ENCODE measurements around the gene ATG12. TPM values are rescaled to one million over a fixed set of nuclear protein-coding genes. Genes with fewer than 3 reads are reported as not detected.

The ATG12 gene
- total and polyA plus RNA-seq, 10 donors, result 30.6 to 90.4 (median 49.6) TPM

GRCh38 chr5:115806986-115807653 lies 34.2 kb downstream of the ATG12 start:
- Histone ChIP-seq H3K36me3 (no peaks in the 10 kb centered on the region), H3K27me3 (replicated peaks in 1 of 7) (peaks cover 0 to 5% (median 0%) of the 10 kb centered on the region in 7 donors), H3K4me1 (no peaks in the 10 kb centered on the region), H3K9me3 (no peaks in the 10 kb centered on the region), H3K4me3 (no peak overlapping the region), H3K27ac (no peak overlapping the region)
- WGBS, 5 donors, result 71 to 86% (median 84%) methylated on average over 2 of the region's 2 CpGs
- intact Hi-C loops (cut with DNase I; ENCODE audit: low total_unique reads), result no loop called here
- no peak for TF ChIP-seq POLR2A (IDR thresholded peaks at IDR 0.05)
- DNase-seq, result no peak

- WGBS, 5 donors, result 46 to 68% (median 61%) methylated on average over 1 of the region's 1 CpG
- intact Hi-C loops (cut with DNase I; ENCODE audit: low total_unique reads), result no loop called here
- Histone ChIP-seq H3K27me3 (replicated peaks in 1 of 7) (no peaks in the 10 kb centered on the region), H3K4me1 (no peaks in the 10 kb centered on the region), H3K36me3 (no peaks in the 10 kb centered on the region), H3K9me3 (no peaks in the 10 kb centered on the region), H3K4me3 (no peak overlapping the region), H3K27ac (no peak overlapping the region)
- TF ChIP-seq POLR2AphosphoS5 (IDR thresholded peaks at IDR 0.05) (no peak), POLR2A (IDR thresholded peaks at IDR 0.05) (no peak), CTCF (IDR thresholded peaks at IDR 0.05 in 8 of 11, conservative IDR thresholded peaks at IDR 0.05 in 3 of 11) (no peak)
- no peak for DNase-seq
Measured at GRCh38 chr5:115801984-115802383, 39.4 kb downstream of the ATG12 start.

GRCh38 chr5:115801152-115801551 lies 40.2 kb downstream of the ATG12 start:
- H3K27ac ChIP-seq, result no peak overlapping the region
- DNase-seq, result no peak
- no peaks in the 10 kb centered on the region for H3K9me3 ChIP-seq
- H3K4me1 ChIP-seq, result no peaks in the 10 kb centered on the region
- WGBS, 5 donors, result 91 to 96% (median 92%) methylated on average over 2 of the region's 2 CpGs
- intact Hi-C loops (cut with DNase I; ENCODE audit: low total_unique reads), result no loop called here
- H3K27me3 ChIP-seq (replicated peaks in 1 of 7), result no peaks in the 10 kb centered on the region
- TF ChIP-seq CTCF (IDR thresholded peaks at IDR 0.05 in 8 of 11, conservative IDR thresholded peaks at IDR 0.05 in 3 of 11), result no peak
- TF ChIP-seq POLR2A (IDR thresholded peaks at IDR 0.05), result no peak
- no peak for TF ChIP-seq POLR2AphosphoS5 (IDR thresholded peaks at IDR 0.05)
- no peaks in the 10 kb centered on the region for H3K36me3 ChIP-seq
- no peak overlapping the region for H3K4me3 ChIP-seq

- no peak for DNase-seq
- Histone ChIP-seq H3K4me1 (no peaks in the 10 kb centered on the region), H3K27ac (no peak overlapping the region), H3K27me3 (replicated peaks in 1 of 7) (no peaks in the 10 kb centered on the region), H3K4me3 (no peak overlapping the region), H3K9me3 (no peaks in the 10 kb centered on the region), H3K36me3 (no peaks in the 10 kb centered on the region)
- 66 to 90% (median 71%) methylated on average over 2 of the region's 2 CpGs for WGBS, 5 donors
- intact Hi-C loops (cut with DNase I; ENCODE audit: low total_unique reads), result no loop called here
- TF ChIP-seq POLR2A (IDR thresholded peaks at IDR 0.05) (no peak), CTCF (IDR thresholded peaks at IDR 0.05 in 8 of 11, conservative IDR thresholded peaks at IDR 0.05 in 3 of 11) (no peak), POLR2AphosphoS5 (IDR thresholded peaks at IDR 0.05) (no peak)
Measured at GRCh38 chr5:115800108-115800507, 41.3 kb downstream of the ATG12 start.

Data from spleen (tissue), 11 donors.